Astrocyte of the cerebellum (primary cell): ENCODE results near the gene CCDC85B.
"Not testable (repeated sequence)": the region's sequence is repeated elsewhere in the genome, so short reads cannot be mapped to it uniquely, and the experiment has no call there.

ENCODE experiments used
- DNase-seq: peaks from one replicate; pipeline ENCODE4 v3.0.0-alpha.2; 2011; ENCODE audit warnings: low read depth
- H3K4me3 ChIP-seq: 2 replicates; pipeline ENCODE4 v1.5.1; 2011; ENCODE audit warnings: mild to moderate bottlenecking, low read depth, low read length, moderate library complexity
- in situ Hi-C: cut with HindIII; loops from 2 replicates; pipeline ENCODE4 v1.10.0; 2017; ENCODE audit warnings: low sequenced_read_pairs
- TF ChIP-seq, protein P1 (sequence below): IDR thresholded peaks from 2 replicates; pipeline ENCODE4 v1.5.1; 2012; ENCODE audit warnings: low read length, low read depth, moderate library complexity, mild to moderate bottlenecking; ENCODE audit errors: missing control alignments

CCDC85B gene

DNA sequence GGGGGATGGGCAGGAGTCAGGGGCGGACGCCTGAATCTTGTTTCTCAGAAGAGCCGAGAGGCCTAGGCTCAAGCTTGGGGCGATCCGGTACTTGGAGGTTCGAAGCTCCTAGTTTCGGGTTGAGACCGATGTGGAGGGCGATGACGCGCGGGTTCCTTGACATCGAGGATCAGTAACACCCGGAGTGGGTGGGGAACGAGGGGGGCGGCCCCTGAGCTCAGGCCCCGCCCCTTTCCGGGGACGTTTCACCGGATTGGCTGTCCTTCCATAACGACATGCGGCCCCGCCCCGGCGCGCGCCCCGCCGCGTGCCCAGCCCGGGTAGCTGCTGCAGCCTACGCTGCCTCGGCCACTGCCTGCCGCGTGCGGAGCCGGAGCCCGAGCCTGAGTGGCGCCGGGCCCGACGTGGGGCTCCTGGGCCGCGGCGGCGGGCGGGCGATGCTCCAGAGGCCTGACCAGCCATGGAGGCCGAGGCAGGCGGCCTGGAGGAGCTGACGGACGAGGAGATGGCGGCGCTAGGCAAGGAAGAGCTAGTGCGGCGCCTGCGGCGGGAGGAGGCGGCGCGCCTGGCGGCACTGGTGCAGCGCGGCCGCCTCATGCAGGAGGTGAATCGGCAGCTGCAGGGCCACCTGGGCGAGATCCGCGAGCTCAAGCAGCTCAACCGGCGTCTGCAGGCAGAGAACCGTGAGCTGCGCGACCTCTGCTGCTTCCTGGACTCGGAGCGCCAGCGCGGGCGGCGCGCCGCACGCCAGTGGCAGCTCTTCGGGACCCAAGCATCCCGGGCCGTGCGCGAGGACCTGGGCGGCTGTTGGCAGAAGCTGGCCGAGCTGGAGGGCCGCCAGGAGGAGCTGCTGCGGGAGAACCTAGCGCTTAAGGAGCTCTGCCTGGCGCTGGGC, at the start of gene CCDC85B:
TSS of gene CCDC85B (plus strand) at position 350 of the 895 bp plus-strand sequence. CDS start at position 461, 111 bp downstream.
- DNase-seq = peak; percentile 81

DNA sequence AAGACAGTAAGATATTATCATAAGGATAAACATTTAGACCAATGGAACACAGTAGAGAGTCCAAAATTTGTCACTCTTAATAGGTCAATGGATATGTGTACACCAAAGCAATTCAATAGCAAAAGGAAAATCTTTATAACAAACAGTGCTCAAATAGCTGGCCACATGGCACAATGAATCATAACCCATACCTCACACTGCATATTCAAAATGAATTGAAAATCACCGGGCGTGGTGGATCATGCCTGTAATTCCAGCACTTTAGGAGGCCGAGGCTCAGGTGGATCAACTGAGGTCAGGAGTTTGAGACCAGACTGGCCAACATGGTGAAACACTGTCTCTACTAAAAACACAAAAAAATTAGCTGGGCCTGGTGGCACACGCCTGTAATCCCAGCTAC, 48.3 kb upstream of the CCDC85B start:
- no peak overlapping the region for H3K4me3 ChIP-seq
- TF ChIP-seq, protein P1, sequence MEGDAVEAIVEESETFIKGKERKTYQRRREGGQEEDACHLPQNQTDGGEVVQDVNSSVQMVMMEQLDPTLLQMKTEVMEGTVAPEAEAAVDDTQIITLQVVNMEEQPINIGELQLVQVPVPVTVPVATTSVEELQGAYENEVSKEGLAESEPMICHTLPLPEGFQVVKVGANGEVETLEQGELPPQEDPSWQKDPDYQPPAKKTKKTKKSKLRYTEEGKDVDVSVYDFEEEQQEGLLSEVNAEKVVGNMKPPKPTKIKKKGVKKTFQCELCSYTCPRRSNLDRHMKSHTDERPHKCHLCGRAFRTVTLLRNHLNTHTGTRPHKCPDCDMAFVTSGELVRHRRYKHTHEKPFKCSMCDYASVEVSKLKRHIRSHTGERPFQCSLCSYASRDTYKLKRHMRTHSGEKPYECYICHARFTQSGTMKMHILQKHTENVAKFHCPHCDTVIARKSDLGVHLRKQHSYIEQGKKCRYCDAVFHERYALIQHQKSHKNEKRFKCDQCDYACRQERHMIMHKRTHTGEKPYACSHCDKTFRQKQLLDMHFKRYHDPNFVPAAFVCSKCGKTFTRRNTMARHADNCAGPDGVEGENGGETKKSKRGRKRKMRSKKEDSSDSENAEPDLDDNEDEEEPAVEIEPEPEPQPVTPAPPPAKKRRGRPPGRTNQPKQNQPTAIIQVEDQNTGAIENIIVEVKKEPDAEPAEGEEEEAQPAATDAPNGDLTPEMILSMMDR = no peak
- no peak for DNase-seq
- in situ Hi-C loops = no loop called here

More for the DNA sequence above, at the start of gene CCDC85B:
- TF ChIP-seq, protein P1 = peak; percentile 4
- in situ Hi-C loops = no loop called here
- H3K4me3 ChIP-seq = peak within 1 kb of the TSS; percentile 72

DNA sequence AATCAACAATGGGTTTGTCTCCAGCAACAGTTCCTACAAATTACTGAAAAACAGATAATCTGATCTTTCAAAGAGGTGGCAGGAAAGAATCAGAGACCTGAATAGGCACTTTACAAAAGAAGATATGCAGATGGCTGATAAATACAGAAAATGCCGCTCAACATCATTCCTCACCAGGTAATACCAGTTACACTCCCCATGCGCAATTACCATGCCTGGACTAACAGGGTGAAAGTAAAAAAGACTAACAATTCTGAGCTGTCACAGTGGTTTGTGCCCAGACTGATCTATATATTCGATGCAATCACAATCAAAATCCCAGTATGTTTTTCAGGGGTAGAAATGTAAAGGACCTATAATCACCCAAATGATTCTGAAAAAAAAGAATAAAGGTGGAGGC, 46.7 kb upstream of the CCDC85B start:
- TF ChIP-seq, protein P1 = no peak

DNA sequence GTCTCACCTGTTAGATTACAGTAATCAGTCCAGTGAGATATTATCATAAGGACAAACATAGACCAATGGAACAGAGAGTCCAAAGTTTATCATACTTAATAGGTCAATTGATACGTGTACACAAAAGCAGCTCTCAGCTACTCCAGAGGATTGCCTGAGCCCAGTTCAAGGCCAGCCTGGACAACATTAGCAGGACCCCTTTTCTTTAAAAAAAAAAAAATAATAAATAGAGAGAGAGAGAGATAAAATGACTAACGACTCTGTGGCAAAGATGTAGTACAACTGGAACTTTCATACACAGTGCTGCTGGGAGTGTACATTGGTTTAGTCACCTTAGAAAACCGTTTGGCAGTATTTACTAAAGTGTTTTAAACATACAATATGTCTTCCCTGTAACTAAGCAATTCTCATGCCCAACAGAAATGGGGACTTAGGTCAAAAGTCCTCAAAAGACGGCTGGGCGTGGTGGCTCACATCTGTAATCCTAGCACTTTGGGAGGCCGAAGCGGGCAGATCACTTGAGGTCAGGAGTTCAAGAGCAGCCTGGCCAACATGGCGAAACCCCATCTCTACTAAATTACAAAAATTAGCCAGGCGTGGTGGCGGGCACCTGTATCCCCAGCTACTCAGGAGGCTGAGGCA, 46.1 kb upstream of the CCDC85B start:
- TF ChIP-seq, protein P1 = no peak
- in situ Hi-C loops = no loop called here
- no peak for DNase-seq
- H3K4me3 ChIP-seq = no peak overlapping the region

More for the DNA sequence above, 46.7 kb upstream of the CCDC85B start:
- H3K4me3 ChIP-seq = no peak overlapping the region
- no peak for DNase-seq
- in situ Hi-C loops = no loop called here

DNA sequence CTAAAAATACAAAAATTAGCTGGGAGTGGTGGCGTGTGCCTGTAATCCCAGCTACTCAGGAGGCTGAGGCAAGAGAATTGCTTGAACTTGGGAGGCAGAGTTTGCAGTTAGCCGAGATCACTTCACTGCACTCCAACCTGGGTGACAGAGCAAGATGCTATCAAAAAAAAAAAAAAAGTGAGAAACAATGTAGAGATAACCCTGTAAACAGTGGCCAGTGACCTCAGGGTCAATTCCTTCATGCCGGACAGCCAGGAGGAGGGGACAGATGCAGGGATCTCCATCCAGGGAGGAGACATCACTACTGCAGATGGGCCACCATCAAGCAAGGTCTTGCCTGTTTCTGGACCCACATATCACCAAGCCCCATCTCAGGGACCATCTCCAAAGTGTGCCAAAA, 42.7 kb upstream of the CCDC85B start:
- TF ChIP-seq, protein P1 = no peak
- no peak for DNase-seq
- no peak overlapping the region for H3K4me3 ChIP-seq
- in situ Hi-C loops = no loop called here

DNA sequence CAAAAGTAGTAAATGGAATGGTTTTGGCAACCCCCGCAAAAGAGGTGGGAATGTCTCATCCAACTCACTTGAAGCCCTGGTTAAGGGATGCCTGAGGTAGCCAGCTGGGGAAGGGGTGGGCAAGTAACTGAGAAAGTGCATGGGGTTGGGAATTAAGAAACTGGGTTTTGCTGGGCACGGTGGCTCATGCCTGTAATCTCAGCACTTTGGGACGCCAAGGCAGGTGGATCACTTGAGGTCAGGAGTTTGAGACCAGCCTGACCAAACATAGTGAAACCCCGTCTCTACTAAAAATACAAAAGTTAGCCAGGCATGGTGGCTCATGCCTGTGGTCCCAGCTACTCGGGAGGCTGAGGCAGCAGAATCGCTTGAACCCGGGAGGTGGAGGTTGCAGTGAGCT, 41.8 kb upstream of the CCDC85B start:
- DNase-seq, in situ Hi-C loops, H3K4me3 ChIP-seq: not testable (repeated sequence)

DNA sequence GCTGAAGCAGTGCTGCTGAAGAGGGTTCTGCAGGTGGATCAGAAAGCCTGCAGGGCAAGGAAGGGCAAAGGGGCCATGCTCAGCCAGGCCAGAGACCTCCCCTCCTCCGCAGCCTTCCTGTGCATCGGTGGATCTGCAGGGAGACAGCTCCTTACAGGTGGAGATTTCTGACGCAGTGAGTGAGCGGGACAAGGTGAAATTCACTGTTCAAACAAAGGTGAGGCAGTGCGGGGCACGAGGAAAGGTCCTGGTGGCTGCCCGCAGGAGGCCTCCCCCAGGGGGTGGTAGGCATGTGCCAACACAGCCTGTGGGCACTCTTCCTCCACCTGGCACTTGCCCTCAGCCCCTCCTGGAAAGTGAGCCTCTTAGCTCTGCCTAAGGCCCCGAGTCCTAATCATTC, 41.1 kb upstream of the CCDC85B start:
- in situ Hi-C loops = no loop called here
- TF ChIP-seq, protein P1 = no peak
- DNase-seq = no peak
- H3K4me3 ChIP-seq = no peak overlapping the region
